ENCODE data around the gene SYNJ2BP. TPM values are rescaled to one million over a fixed set of nuclear protein-coding genes. Genes with fewer than 3 reads are reported as not detected.

SYNJ2BP gene
- 9.8 and 18.8 TPM in 2 replicates for total RNA-seq

GRCh38 chr14:70416725-70417349 lies at the start of gene SYNJ2BP:
SYNJ2BP (minus strand) TSS chr14:70417090; CDS start chr14:70416963, 127 bp downstream.

GRCh38 chr14:70451874-70452273 lies 35.0 kb upstream of the SYNJ2BP start, which contains the start of gene ADAM21:
ADAM21 (plus strand) TSS chr14:70452174; CDS start chr14:70457500, 5,326 bp downstream.

Other genes starting within 250 kb of the SYNJ2BP start
- gene SLC8A3, start 228.1 kb downstream of the SYNJ2BP start, total RNA-seq = not detected in 2 replicates
- 41.1 and 43.8 TPM in 2 replicates for gene COX16, start 57.4 kb downstream of the SYNJ2BP start, total RNA-seq
- 0.18 and 0.86 TPM in 2 replicates for gene ADAM21, start 35.1 kb upstream of the SYNJ2BP start, total RNA-seq
- gene ADAM20, start 117.9 kb upstream of the SYNJ2BP start, total RNA-seq = not detected in 2 replicates
- 18.2 and 20.4 TPM in 2 replicates for gene MED6, start 183.6 kb upstream of the SYNJ2BP start, total RNA-seq
- not detected in 2 replicates for gene TTC9, start 224.8 kb upstream of the SYNJ2BP start, total RNA-seq